GM12874 (cell line): ENCODE measurements around the gene GPR148.

ENCODE experiments used
- TF ChIP-seq, protein P1 (sequence below): IDR thresholded peaks from 2 replicates; pipeline ENCODE4 v1.5.1; 2011; ENCODE audit warnings: low read depth, mild to moderate bottlenecking, control low read depth, low read length, moderate library complexity; ENCODE audit not compliant: insufficient read depth

The GPR148 gene

DNA sequence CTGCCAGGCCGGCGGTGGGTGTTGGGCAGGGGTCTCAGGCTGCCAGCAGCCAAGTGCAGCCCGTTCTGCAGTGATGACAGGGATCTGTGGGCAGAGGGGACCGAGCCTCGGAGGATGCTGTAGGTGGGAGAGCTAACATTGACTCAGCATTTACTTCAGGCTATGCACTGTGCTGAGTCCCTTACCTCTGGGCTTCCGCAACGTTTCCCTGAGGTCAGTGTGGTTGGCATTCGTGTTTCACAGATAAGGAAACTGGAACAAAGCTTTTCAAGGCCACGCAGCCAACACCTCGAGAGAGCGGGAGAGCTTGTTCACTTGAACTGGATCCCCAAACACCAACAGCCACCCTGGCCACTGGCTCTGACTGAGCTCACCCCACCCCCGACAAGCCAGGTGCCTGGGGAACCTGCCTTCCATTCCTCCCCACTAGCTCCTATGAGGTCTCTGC, 839 bp upstream of the GPR148 start:
- TF ChIP-seq, protein P1, sequence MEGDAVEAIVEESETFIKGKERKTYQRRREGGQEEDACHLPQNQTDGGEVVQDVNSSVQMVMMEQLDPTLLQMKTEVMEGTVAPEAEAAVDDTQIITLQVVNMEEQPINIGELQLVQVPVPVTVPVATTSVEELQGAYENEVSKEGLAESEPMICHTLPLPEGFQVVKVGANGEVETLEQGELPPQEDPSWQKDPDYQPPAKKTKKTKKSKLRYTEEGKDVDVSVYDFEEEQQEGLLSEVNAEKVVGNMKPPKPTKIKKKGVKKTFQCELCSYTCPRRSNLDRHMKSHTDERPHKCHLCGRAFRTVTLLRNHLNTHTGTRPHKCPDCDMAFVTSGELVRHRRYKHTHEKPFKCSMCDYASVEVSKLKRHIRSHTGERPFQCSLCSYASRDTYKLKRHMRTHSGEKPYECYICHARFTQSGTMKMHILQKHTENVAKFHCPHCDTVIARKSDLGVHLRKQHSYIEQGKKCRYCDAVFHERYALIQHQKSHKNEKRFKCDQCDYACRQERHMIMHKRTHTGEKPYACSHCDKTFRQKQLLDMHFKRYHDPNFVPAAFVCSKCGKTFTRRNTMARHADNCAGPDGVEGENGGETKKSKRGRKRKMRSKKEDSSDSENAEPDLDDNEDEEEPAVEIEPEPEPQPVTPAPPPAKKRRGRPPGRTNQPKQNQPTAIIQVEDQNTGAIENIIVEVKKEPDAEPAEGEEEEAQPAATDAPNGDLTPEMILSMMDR, result no peak

DNA sequence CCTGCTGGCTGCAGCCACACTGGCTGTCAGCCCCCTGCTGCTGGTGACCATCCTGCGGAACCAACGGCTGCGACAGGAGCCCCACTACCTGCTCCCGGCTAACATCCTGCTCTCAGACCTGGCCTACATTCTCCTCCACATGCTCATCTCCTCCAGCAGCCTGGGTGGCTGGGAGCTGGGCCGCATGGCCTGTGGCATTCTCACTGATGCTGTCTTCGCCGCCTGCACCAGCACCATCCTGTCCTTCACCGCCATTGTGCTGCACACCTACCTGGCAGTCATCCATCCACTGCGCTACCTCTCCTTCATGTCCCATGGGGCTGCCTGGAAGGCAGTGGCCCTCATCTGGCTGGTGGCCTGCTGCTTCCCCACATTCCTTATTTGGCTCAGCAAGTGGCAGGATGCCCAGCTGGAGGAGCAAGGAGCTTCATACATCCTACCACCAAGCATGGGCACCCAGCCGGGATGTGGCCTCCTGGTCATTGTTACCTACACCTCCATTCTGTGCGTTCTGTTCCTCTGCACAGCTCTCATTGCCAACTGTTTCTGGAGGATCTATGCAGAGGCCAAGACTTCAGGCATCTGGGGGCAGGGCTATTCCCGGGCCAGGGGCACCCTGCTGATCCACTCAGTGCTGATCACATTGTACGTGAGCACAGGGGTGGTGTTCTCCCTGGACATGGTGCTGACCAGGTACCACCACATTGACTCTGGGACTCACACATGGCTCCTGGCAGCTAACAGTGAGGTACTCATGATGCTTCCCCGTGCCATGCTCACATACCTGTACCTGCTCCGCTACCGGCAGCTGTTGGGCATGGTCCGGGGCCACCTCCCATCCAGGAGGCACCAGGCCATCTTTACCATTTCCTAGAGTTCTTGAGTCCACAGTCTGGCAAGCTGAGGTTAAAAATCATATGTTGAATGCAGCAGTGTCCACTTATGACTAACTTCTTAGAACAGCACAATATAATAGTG, 741 bp downstream of the GPR148 start:
- TF ChIP-seq, protein P1, result no peak

DNA sequence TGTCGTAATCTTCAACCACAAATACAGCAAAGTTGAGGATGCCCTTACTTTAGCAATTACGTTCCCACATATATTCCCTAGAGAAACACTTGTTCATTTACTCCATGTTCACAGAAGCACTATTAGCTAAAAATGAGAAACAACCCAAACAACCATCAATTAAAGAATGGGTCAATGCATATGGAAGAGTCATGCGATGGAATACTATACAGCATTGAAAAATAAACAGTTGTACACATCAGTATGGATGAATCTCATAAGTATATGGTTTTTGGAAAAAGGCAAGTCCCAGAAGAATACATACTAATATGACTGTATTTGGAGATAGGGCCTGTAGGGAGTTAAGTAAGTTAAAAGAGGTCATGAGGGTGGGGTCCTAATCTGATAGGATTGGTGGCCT, 6.3 kb downstream of the GPR148 start:
- TF ChIP-seq, protein P1, result no peak

DNA sequence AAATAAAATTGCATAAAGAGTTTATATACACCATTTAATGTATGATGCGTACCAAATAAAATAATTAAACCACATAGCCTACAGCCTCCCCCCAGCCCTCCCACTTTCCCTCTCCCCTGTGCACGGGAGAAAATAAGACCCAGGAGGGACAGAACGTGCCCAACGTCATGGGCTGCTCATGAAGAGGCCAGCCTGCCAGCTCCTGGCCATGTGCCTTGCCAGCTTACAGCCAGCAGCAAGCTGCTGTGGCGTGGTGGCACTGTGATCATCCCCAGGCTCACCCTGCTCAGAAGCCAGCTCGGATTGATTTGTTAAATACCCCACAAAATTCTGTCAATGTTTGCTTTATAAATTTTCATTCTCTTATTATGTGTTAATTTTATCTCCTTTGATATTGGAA, 7.6 kb downstream of the GPR148 start:
- TF ChIP-seq, protein P1, result no peak

DNA sequence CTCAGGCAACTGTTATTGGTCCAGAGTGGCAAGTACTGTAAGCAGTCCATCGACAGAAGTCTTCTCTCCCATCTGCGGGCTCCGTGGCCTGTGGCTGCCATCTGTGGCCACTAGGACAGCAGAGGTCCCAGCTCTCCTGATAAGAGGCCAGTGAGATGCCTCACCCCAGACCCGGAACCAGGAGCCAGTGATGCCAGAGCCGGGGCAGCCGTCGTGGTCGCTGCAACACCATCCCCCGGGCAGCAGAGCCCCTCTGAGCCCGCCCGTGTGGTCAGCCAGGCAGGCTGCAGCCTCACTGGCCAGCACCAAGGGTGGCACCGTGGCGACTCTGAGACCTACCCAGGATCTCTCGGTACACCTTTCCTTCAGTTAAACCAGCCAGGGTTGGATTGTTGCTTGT, 8.7 kb downstream of the GPR148 start:
- TF ChIP-seq, protein P1, result no peak

DNA sequence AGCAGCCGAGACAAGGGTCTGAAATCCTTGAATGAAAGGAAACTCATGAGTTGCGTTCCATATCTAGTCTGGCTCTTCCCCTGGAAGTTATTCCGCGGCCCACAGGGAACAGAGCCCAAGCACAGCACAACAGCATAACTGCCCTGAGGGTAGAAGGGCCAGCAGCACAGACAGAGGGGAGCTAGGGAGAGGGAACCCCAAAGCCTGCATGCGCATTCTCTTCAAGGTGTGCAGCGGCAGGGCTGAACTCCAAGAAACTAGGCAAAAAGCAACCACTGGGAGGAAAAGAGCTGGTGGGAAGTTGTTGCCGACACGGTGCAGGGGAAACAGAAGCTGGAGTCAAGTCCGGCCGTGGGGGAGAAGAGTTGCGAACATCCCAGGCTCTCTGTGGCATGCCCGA, 11.8 kb downstream of the GPR148 start:
- TF ChIP-seq, protein P1, result no peak

DNA sequence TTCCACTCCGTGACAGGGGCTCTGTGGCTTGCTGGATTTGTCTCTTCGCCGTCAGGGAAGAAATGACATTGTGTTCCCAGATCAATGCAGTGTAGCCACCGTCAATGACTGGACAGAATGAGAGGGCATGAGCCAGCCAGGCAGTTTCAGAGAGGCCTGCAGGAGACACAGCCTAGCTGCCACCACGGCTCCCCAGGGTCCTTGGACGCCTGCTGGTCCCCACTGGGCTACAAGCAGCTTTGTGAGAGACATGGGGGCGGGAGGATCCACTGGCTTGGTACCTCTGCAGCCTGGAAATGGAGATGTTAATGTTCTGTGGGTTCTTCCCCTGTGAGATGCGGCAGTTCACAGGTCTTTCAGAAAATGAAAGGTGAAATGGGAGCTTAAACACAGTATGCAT, 14.4 kb downstream of the GPR148 start:
- TF ChIP-seq, protein P1, result no peak
